GM21381 (cell line): ENCODE data around the gene CTDNEP1.
"Not testable (repeated sequence)": the region's sequence is repeated elsewhere in the genome, so short reads cannot be mapped to it uniquely, and the experiment has no call there.

Experiments
- ATAC-seq: cut with Tn5 transposase; IDR thresholded peaks from one replicate; pipeline ENCODE4 v1.9.1; 2021; ENCODE audit warnings: mild to moderate bottlenecking, moderate library complexity; ENCODE audit not compliant: unreplicated experiment

Gene CTDNEP1

GRCh38 chr17:7249214-7249613, 2.3 kb downstream of the CTDNEP1 start:
- no peak for ATAC-seq

- ATAC-seq = no peak
Observed at GRCh38 chr17:7248796-7249195, 2.7 kb downstream of the CTDNEP1 start.

GRCh38 chr17:7246779-7247178, 4.8 kb downstream of the CTDNEP1 start:
- ATAC-seq = no peak

- not testable (repeated sequence) for ATAC-seq
Observed at GRCh38 chr17:7243838-7244237, 7.7 kb downstream of the CTDNEP1 start.

GRCh38 chr17:7243453-7243729, 8.1 kb downstream of the CTDNEP1 start:
- no peak for ATAC-seq

GRCh38 chr17:7242717-7243452, 8.6 kb downstream of the CTDNEP1 start:
- ATAC-seq = peak; percentile 44

- ATAC-seq = peak; percentile 27
Observed at GRCh38 chr17:7241783-7242716, 9.5 kb downstream of the CTDNEP1 start, which contains the start of gene GABARAP. Gene GABARAP (minus strand): TSS chr17:7242449. CDS start chr17:7242330, 119 bp downstream.

GRCh38 chr17:7241090-7241733, 10.3 kb downstream of the CTDNEP1 start:
- ATAC-seq = no peak

GRCh38 chr17:7240375-7240774, 11.2 kb downstream of the CTDNEP1 start:
- no peak for ATAC-seq

GRCh38 chr17:7239091-7240027, 12.2 kb downstream of the CTDNEP1 start, which contains the start of gene PHF23:
Gene PHF23 (minus strand): TSS chr17:7239457. CDS start chr17:7239279, 178 bp downstream.
- ATAC-seq = peak; percentile 54

- ATAC-seq = no peak
Observed at GRCh38 chr17:7238420-7239090, 13.0 kb downstream of the CTDNEP1 start.

- no peak for ATAC-seq
Observed at GRCh38 chr17:7237761-7238419, 13.6 kb downstream of the CTDNEP1 start.

- ATAC-seq = no peak
Observed at GRCh38 chr17:7237266-7237760, 14.2 kb downstream of the CTDNEP1 start.

- no peak for ATAC-seq
Observed at GRCh38 chr17:7236808-7237207, 14.7 kb downstream of the CTDNEP1 start.

- ATAC-seq = no peak
Observed at GRCh38 chr17:7235693-7236665, 15.6 kb downstream of the CTDNEP1 start.

GRCh38 chr17:7234083-7234951, 17.2 kb downstream of the CTDNEP1 start, which contains the start of gene DVL2:
Gene DVL2 (minus strand): TSS chr17:7234517. CDS start chr17:7234262, 255 bp downstream.
- peak; percentile 63 for ATAC-seq

GRCh38 chr17:7233701-7234082, 17.8 kb downstream of the CTDNEP1 start:
- ATAC-seq = no peak
